K562 (cell line): ENCODE measurements around the gene TMEM135. TPM values are rescaled to one million over a fixed set of nuclear protein-coding genes. Genes with fewer than 3 reads are reported as not detected.

Experiments used
- ATF7 ChIP-seq: fragments of 450-650 bp; IDR thresholded peaks from 2 replicates; pipeline ENCODE4 v1.7.1; 2014; ENCODE audit warnings: mild to moderate bottlenecking, moderate library complexity
- BRD4 ChIP-seq: fragments of 200-600 bp; sonication (generic); IDR thresholded peaks from 2 replicates; pipeline ENCODE4 v1.6.1; 2017; ENCODE audit warnings: inconsistent platforms
- DPF2 ChIP-seq: fragments of 450-650 bp; IDR thresholded peaks from 2 replicates; pipeline ENCODE4 v1.6.1; 2016
- HINFP ChIP-seq: fragments of 450-650 bp; conservative IDR thresholded peaks from 2 replicates; pipeline ENCODE4 v1.6.1; 2016; ENCODE audit warnings: missing genetic modification characterization, low read depth, mild to moderate bottlenecking, control low read depth, missing compliant biosample characterization
- JUN ChIP-seq, 2 experiments: sonication (generic) in 1 of 2; formaldehyde crosslinking in 1 of 2; IDR thresholded peaks; 2 replicates each; pipeline versions ENCODE4 v1.6.1 to v1.8.0; 2012 to 2022; ENCODE audit warnings: borderline replicate concordance in 2 of 2, mild to moderate bottlenecking in 2 of 2, improper control_type of control experiment in 1 of 2, low read depth in 1 of 2, low read length in 1 of 2, missing genetic modification reagents in 1 of 2
- RUNX1 ChIP-seq: sonication (generic); IDR thresholded peaks from 2 replicates; pipeline ENCODE4 v1.6.1; 2016; ENCODE audit warnings: antibody characterized with exemption, low read depth
- SIN3B ChIP-seq: fragments of 450-650 bp; IDR thresholded peaks from 2 replicates; pipeline ENCODE4 v1.6.1; 2017; ENCODE audit warnings: low read depth, mild to moderate bottlenecking, moderate library complexity
- SRSF7 ChIP-seq: fragments of 200-400 bp; formaldehyde crosslinking; optimal IDR thresholded peaks from 2 replicates; pipeline ENCODE3; 2017; ENCODE audit warnings: mild to moderate bottlenecking, low read depth, low read length
- ZBTB17 ChIP-seq: fragments of 450-650 bp; formaldehyde crosslinking; IDR thresholded peaks from 2 replicates; pipeline ENCODE4 v1.4.0; 2020; ENCODE audit warnings: mild to moderate bottlenecking
- ZNF217 ChIP-seq: sonication (generic); formaldehyde crosslinking; IDR thresholded peaks from 2 replicates; pipeline ENCODE4 v1.8.0; 2022; ENCODE audit warnings: mild to moderate bottlenecking, missing genetic modification reagents
- ZNF695 ChIP-seq: fragments of 450-650 bp; formaldehyde crosslinking; IDR thresholded peaks from 2 replicates; pipeline ENCODE4 v1.4.0; 2020; ENCODE audit warnings: mild to moderate bottlenecking, moderate library complexity
- polyA plus RNA-seq, 8 experiments: library from polyadenylated mRNA; depleted of rRNA in 4 of 8; stranded (reverse) in 5 of 8; unstranded in 3 of 8; fragments of >200 nt; fragmentation: Nextera tagmentation in 2 of 8; fragmentation: Illumina TruSeq in 1 of 8; extraction: Ambion mirVana in 2 of 8; extraction: Trizol in 1 of 8; gene quantifications; 2 replicates each; pipeline versions ENCODE4 v1.2.1 to v1.2.3, GENCODE V29; 2011 to 2014; ENCODE audit warnings: inconsistent platforms in 1 of 8, missing spikeins in 1 of 8
- total RNA-seq, 7 experiments: library from RNA; depleted of rRNA in 6 of 7; stranded (reverse); fragments of >200 nt in 6 of 7; fragmentation: Illumina TruSeq in 2 of 7; extraction: Trizol in 2 of 7; gene quantifications; 2 replicates each; pipeline versions ENCODE4 v1.2.1 to v1.2.3, GENCODE V29; 2011 to 2021; ENCODE audit warnings: low replicate concordance in 1 of 7
- TF ChIP-seq, protein P1 (sequence below): fragments of 250-450 bp; sonication (Bioruptor Pico); IDR thresholded peaks from 2 replicates; pipeline ENCODE4 v1.5.0; 2021; ENCODE audit warnings: mild to moderate bottlenecking, moderate library complexity

The TMEM135 gene
- total and polyA plus RNA-seq, 9 of the 15 experiments (the other 6 are each of a cell fraction or from before 2014, with no cell fraction given) = 17.3 to 53.6 (median 24.9) TPM

GRCh38 chr11:87092159-87092558, 54.4 kb downstream of the TMEM135 start (continued):
- TF ChIP-seq, protein P1, sequence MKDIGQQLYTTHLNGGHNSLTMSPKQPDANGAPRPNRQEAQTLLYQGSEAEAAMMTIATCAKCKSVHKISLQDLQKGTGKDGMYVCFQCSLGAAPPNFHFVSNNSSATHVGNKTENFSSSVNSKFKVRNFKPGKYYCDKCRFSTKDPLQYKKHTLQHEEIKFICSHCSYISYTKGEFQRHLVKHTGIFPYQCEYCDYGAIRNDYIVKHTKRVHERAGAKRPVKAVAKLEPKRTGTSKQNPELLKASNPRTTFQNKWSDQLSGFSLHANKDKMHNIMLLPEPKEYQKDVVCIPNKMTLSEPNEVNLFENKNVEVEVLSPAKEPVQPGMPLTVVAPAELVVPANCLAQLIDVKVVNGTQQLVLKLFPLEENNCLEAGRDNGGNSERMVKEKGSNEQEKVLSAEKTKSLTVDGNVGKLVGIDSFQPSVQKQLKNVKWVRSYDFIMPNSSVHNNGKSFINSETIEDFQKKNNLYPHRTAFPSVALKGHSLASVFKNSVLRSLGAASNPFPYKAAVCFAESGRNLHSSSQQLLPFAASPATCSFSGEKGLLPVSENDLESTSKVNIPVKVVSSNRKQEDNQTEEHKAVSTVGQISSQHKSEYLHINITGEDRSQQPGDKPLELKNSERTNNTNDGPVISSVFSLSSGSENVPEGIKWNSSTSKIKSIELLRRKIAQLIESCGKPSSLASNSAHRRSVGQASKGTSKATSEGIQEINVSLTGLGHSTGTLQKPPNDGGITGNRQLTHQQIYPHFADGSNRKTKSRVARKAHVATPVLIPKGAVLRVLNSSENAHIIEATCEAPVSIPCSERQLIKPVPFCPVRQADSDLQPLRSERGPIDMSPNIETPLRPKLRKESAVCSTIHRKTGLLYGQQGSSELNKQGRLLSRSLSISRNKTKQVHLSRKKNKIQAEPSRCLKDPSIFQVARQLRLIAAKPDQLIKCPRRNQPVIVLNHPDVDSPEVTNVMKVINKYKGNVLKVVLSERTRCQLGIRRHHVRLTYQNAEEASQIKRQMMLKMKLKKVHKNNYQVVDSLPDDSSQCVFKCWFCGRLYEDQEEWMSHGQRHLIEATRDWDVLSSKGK (CRISPR knock-in tag) = no peak
- TF ChIP-seq ZNF695 (CRISPR knock-in tag) = no peak
- TF ChIP-seq DPF2 = 0 out of 2 replicates have a peak, but pooled peaks have one; percentile 13
- no peak for TF ChIP-seq RUNX1
- no peak for TF ChIP-seq SRSF7
- TF ChIP-seq ZNF217 (CRISPR knock-in tag) = no peak
- TF ChIP-seq BRD4 = no peak
- no peak for TF ChIP-seq SIN3B
- TF ChIP-seq JUN (IDR thresholded peaks at IDR 0.05; ENCODE audit: borderline replicate concordance, low read depth, low read length) = 0 out of 2 replicates have a peak, but pooled peaks have one; percentile 37
- no peak for TF ChIP-seq JUN (CRISPR knock-in tag; IDR thresholded peaks at IDR 0.05; ENCODE audit: borderline replicate concordance)
- TF ChIP-seq HINFP = no peak
- 0 out of 2 replicates have a peak, but pooled peaks have one; percentile 16 for TF ChIP-seq ATF7
- no peak for TF ChIP-seq ZBTB17 (CRISPR knock-in tag)
